ENCODE measurements around the gene COX15.

The COX15 gene

GRCh38 chr10:99708428-99709012 is 23.4 kb downstream of the COX15 start:
- no peak overlapping the region for H3K27ac ChIP-seq
- TF ChIP-seq CTCF (conservative IDR thresholded peaks at IDR 0.05) = no peak

GRCh38 chr10:99700649-99701048 is 31.3 kb downstream of the COX15 start:
- H3K27ac ChIP-seq = no peak overlapping the region
- TF ChIP-seq CTCF (conservative IDR thresholded peaks at IDR 0.05) (no peak), ZFX (IDR thresholded peaks at IDR 0.05) (no peak)

GRCh38 chr10:99698504-99699080 is 33.3 kb downstream of the COX15 start:
- no peak; the same call in 1 of the 2 replicates for TF ChIP-seq CTCF (conservative IDR thresholded peaks at IDR 0.05)
- TF ChIP-seq ZFX (IDR thresholded peaks at IDR 0.05) = no peak
- no peak overlapping the region for H3K27ac ChIP-seq

- no peak overlapping the region for H3K27ac ChIP-seq
- no peak for TF ChIP-seq ZFX (IDR thresholded peaks at IDR 0.05)
- TF ChIP-seq CTCF (conservative IDR thresholded peaks at IDR 0.05) = no peak
These were observed 36.2 kb downstream of the COX15 start for GRCh38 chr10:99695761-99696160.

- TF ChIP-seq ZFX (IDR thresholded peaks at IDR 0.05) (no peak), CTCF (conservative IDR thresholded peaks at IDR 0.05) (no peak)
These were observed 37.9 kb downstream of the COX15 start for GRCh38 chr10:99693933-99694583.

GRCh38 chr10:99689461-99689860 is 42.5 kb downstream of the COX15 start:
- H3K27ac ChIP-seq = no peak overlapping the region
- TF ChIP-seq CTCF (conservative IDR thresholded peaks at IDR 0.05) (no peak), ZFX (IDR thresholded peaks at IDR 0.05) (no peak)

More at GRCh38 chr10:99693933-99694583, 37.9 kb downstream of the COX15 start:
- no peak overlapping the region for H3K27ac ChIP-seq

GRCh38 chr10:99685597-99685967 is 46.3 kb downstream of the COX15 start:
- TF ChIP-seq ZFX (IDR thresholded peaks at IDR 0.05) (no peak), CTCF (conservative IDR thresholded peaks at IDR 0.05) (no peak)
- H3K27ac ChIP-seq = no peak overlapping the region
